ENCODE measurements around the gene MUC2.

MUC2 gene

DNA sequence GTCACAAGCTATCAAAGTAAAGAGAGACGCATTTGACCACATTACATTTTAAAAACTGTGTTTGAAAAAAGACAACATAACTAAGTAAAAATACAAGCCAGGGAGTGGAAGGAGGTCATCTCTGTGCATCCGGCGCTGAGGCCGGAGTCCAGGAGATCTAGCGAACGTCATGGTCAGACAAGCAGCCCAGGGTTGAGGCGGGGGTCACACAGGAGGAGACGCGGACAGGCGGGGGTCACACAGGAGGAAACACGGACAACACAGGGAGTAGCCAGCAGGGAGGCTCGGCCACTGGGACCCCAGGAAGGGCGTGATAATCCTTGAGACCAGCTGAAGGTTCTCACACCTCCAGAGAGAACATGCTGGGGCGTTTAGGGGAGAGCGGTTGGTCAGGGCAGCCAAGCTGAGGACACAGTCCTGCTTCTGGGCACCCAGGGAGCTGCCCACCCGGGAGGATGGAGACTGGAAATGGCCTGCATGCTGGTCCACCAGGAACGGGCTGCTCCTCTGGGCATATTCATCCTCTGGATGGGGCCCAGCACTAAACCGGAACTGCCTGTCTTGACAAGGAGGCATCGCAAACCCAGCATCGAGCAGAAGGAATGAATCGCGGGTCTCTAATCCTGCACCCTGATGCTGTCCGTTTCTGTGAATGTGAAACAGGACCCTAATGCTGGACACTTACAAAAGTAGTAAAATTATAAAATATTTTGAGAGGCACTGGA, 42.2 kb downstream of the MUC2 start:
- TF ChIP-seq CTCF (conservative IDR thresholded peaks at IDR 0.05; ENCODE audit: low read depth, low read length), result no peak
- no peak overlapping the region for H3K4me3 ChIP-seq (ENCODE audit: low read length)
- DNase-seq (ENCODE audit: low read depth), result no peak

- no peak overlapping the region for H3K4me3 ChIP-seq (ENCODE audit: low read length)
- TF ChIP-seq CTCF (conservative IDR thresholded peaks at IDR 0.05; ENCODE audit: low read depth, low read length), result no peak
Measured at GRCh38 chr11:1117992-1118391, 43.3 kb downstream of the MUC2 start.

DNA sequence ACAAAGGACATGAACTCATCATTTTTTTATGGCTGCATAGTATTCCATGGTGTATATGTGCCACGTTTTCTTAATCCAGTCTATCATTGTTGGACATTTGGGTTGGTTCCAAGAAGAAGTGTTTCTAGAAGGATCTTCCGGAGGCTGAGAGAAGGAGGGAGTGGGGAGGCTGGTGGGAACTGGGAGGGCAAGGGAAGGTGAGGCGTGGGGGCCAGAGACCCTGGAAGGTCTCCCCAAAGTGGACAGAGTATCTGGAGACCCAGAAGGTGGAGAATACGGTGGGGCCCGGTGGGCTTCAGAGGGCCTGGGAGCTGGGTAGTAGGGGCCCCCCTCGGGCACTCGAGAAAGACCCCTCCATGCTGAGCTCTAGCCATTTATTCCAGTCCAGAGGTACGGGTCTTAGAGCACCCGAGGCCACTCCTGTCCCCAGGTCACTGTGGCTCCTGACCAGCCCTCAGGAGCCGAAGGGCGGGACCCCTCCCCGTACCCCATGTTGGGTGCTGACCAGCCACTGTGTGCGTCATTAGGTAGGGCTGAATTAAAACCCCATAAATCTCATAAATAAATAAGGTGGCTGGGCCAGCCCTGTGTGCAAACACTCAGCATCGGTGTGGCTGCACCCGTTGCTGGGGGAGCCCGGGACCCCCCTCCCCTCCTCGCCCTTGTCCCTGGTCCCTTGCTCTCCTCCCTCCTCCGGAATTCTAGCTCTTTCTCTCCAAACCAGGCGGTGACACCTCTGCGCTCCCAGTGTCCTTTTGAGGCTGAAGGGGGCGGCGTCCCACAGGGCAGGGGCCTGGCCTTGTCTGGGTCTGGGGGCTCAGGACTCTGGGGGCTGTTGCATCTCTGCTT, 44.3 kb downstream of the MUC2 start:
- H3K4me3 ChIP-seq (ENCODE audit: low read length), result no peak overlapping the region
- no peak for TF ChIP-seq CTCF (conservative IDR thresholded peaks at IDR 0.05; ENCODE audit: low read depth, low read length)
- no peak for DNase-seq (ENCODE audit: low read depth)

More at GRCh38 chr11:1117992-1118391, 43.3 kb downstream of the MUC2 start:
- no peak for DNase-seq (ENCODE audit: low read depth)

GRCh38 chr11:1119604-1120146, 45.0 kb downstream of the MUC2 start:
- no peak for TF ChIP-seq CTCF (conservative IDR thresholded peaks at IDR 0.05; ENCODE audit: low read depth, low read length)
- no peak overlapping the region for H3K4me3 ChIP-seq (ENCODE audit: low read length)

DNA sequence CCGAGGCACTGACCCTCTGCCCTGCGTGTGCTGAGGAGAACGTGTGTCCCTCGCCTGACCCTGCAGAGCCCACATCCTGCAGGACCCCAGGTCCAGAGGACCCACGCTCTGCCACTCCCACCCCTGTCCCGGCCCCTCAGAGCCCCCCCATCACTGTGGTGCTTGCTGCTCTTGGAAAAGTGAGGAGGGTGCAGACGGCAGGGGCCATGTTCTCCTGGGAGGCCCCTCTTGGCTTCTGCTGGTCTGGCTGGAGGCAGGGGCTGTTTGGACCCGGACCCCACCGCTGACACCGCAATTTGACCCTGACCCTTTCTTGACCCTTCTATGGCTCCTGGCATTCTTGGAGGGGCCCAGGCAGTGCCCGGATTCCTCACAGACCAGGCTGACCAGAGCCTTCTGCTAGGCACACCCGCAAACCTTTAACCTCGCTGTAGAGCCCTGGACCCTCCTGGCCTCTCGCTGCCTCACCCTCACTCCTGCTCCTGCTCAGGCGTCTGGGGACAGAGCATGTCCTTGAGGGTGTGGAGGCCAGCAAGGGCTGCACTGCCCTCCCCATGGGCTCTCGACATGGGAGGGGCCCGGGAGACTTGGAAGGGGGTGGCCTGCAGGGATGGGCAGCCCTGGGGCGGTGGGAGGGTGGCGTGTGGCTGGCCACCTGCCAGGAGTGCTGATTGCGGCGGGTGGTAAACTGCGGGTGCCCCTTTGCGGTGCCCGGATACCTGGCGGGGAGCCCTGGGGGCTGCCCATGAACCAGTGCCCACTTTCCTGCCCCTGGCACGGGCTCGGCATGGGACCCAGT, 46.1 kb downstream of the MUC2 start:
- no peak for DNase-seq (ENCODE audit: low read depth)
- TF ChIP-seq CTCF (conservative IDR thresholded peaks at IDR 0.05; ENCODE audit: low read depth, low read length), result no peak
- H3K4me3 ChIP-seq (ENCODE audit: low read length), result no peak overlapping the region

More at GRCh38 chr11:1119604-1120146, 45.0 kb downstream of the MUC2 start:
- DNase-seq (ENCODE audit: low read depth), result no peak

- H3K4me3 ChIP-seq (ENCODE audit: low read length), result no peak overlapping the region
- DNase-seq (ENCODE audit: low read depth), result no peak
- TF ChIP-seq CTCF (conservative IDR thresholded peaks at IDR 0.05; ENCODE audit: low read depth, low read length), result no peak
Measured at GRCh38 chr11:1121331-1121812, 46.7 kb downstream of the MUC2 start.

All from retinal pigment epithelial cell (primary cell).